HL-60 (cell line): ENCODE results near the gene PLEKHG4B.

Experiments used
- DNase-seq, 2 experiments: peaks; one replicate each; pipeline ENCODE4 v3.0.0-alpha.2; 2010 to 2020; ENCODE audit warnings: low read depth in 1 of 2, low spot score in 1 of 2
- H3K27ac ChIP-seq: fragments of 250-450 bp; sonication (Bioruptor Pico); replicated peaks from 2 replicates; pipeline ENCODE4 v1.5.1; 2020; ENCODE audit warnings: mild to moderate bottlenecking, moderate library complexity
- H3K27me3 ChIP-seq: fragments of 250-450 bp; sonication (Bioruptor Pico); 2 replicates; pipeline ENCODE4 v1.5.1; 2021; ENCODE audit warnings: mild to moderate bottlenecking, moderate library complexity; ENCODE audit not compliant: insufficient read depth, poor library complexity, severe bottlenecking
- H3K4me3 ChIP-seq: replicated peaks from 2 replicates; pipeline ENCODE4 v1.5.1; 2011; ENCODE audit warnings: mild to moderate bottlenecking, control low read depth, low read length; ENCODE audit not compliant: insufficient read depth
- CTCF ChIP-seq: IDR thresholded peaks from one replicate; pipeline ENCODE4 v1.5.1; 2011; ENCODE audit warnings: low read length, control low read depth, inconsistent platforms; ENCODE audit not compliant: insufficient read depth
- GABPA ChIP-seq: IDR thresholded peaks from 2 replicates; pipeline ENCODE4 v1.6.1; 2012; ENCODE audit warnings: low read depth
- POLR2AphosphoS5 ChIP-seq: IDR thresholded peaks from 2 replicates; pipeline ENCODE4 v1.6.1; 2012; ENCODE audit warnings: low read depth
- REST ChIP-seq: IDR thresholded peaks from 2 replicates; pipeline ENCODE4 v1.6.1; 2012; ENCODE audit warnings: low read depth; ENCODE audit not compliant: insufficient replicate concordance
- SPI1 ChIP-seq: IDR thresholded peaks from 2 replicates; pipeline ENCODE4 v1.6.1; 2012; ENCODE audit warnings: low read depth, mild to moderate bottlenecking, borderline replicate concordance

Gene PLEKHG4B

GRCh38 chr5:157801-158200 lies 65.8 kb downstream of the PLEKHG4B start:
- no peak for DNase-seq
- TF ChIP-seq POLR2AphosphoS5, result no peak
- TF ChIP-seq REST, result no peak
- no peak for TF ChIP-seq CTCF
- TF ChIP-seq SPI1, result no peak
- TF ChIP-seq GABPA, result no peak
- H3K4me3 ChIP-seq, result no peak overlapping the region
- H3K27me3 ChIP-seq, result peaks cover 16% of the 10 kb centered on the region
- H3K27ac ChIP-seq, result no peak overlapping the region

GRCh38 chr5:158807-159447 lies 67.0 kb downstream of the PLEKHG4B start:
- H3K4me3 ChIP-seq, result no peak overlapping the region
- no peak overlapping the region for H3K27ac ChIP-seq
- TF ChIP-seq SPI1 (no peak), REST (no peak), GABPA (no peak), CTCF (no peak), POLR2AphosphoS5 (no peak)
- no peak for DNase-seq
- peaks cover 16% of the 10 kb centered on the region for H3K27me3 ChIP-seq

- TF ChIP-seq CTCF (no peak), POLR2AphosphoS5 (no peak), SPI1 (no peak), GABPA (no peak), REST (no peak)
- no peak for DNase-seq
- peaks cover 16% of the 10 kb centered on the region for H3K27me3 ChIP-seq
- H3K4me3 ChIP-seq, result no peak overlapping the region
- no peak overlapping the region for H3K27ac ChIP-seq
These were observed 67.6 kb downstream of the PLEKHG4B start for GRCh38 chr5:159448-160172.
